HG02840 (cell line): ENCODE measurements around the gene BRINP2.
A peak's percentile ranks its signal among the peaks of the same experiment; 100 is the strongest.

ENCODE experiments used
- ATAC-seq: cut with Tn5 transposase; IDR thresholded peaks from one replicate; pipeline ENCODE4 v1.9.1; 2021; ENCODE audit warnings: mild to moderate bottlenecking, moderate library complexity, moderate number of reproducible peaks; ENCODE audit not compliant: unreplicated experiment, low FRiP score

BRINP2 gene

DNA sequence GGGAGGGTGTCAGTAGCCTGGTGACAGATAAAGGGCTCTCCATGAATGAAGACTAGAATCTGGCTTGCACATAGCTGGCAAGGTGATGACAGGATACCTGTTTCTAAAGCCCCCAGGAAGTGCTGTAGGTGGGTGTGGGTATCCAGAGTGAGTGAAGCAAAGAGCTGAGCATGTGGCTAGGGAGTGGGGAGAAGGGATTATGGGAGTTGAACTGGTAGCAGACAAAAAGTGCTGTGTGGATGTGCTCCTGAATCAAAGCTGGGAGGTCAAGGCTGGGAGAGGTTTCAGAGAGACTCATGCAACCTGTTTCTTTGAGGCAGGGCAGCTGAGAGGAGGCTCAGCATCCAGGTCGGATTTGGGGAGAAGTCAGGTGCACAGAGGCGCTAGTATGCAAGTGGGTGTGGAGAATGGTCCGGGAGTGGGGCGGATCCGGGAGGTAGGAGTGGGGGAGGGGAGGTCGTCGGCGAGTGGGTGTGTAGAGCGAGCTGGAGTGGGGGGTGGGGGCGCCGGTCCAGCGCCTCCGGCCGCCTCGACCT lies 6.8 kb upstream of the BRINP2 start:
- no peak for ATAC-seq

DNA sequence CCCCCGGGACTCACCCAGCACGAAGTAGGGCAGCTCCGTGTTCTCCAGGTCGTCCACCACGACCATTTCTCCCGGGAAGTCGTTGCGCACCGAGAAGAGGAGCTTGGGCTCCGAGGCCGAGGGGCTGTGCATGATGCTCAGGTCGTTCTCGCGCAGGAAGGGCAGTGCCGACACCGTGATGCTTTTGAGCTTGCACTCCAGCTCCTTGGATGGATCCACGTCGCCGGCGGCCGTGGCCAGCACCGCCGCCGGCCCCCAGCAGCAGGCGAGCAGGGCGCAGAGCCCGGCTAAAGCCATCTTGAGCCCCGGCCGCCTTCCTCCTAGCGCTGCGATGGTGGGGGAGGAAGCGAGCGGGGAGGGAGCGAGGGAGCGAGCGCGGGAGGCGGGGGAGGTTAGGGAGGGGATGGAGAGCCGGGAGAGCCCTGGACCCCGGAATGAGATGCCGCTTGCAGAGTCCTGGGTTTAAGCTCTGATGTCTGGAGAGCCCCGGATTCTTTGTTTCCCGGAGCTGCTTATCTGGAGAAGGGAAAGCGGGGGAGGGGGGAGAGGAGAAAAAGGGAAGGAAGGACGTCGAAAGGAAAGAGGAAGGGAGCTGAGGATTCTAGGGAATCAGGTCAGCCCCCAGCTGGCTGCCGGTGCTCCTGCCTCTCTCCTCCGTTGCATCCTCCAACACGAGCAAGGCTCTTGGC lies 6.2 kb upstream of the BRINP2 start, which contains the start of gene ASTN1:
Gene ASTN1, minus strand, starts transcription at position 333 of the 689 bp plus-strand sequence. Its CDS starts 36 bp downstream, at position 297.
- no peak for ATAC-seq

DNA sequence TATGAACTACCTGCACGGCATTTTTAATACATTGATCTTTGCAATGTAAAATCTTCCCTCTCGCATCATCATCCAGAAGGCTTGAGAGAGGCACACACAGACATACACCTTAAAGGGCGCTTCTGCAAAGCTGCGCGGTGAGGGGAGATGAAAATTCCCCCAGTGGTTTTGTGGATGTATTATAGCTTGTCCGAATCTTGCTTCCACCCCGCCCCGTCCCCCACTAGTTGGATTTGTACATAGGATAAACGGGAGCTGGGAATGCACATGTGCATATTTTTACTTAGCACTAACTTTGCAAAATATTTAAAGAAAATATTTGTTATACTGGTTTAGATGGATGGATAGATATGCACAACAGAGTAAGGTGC lies 5.7 kb upstream of the BRINP2 start:
- no peak for ATAC-seq

DNA sequence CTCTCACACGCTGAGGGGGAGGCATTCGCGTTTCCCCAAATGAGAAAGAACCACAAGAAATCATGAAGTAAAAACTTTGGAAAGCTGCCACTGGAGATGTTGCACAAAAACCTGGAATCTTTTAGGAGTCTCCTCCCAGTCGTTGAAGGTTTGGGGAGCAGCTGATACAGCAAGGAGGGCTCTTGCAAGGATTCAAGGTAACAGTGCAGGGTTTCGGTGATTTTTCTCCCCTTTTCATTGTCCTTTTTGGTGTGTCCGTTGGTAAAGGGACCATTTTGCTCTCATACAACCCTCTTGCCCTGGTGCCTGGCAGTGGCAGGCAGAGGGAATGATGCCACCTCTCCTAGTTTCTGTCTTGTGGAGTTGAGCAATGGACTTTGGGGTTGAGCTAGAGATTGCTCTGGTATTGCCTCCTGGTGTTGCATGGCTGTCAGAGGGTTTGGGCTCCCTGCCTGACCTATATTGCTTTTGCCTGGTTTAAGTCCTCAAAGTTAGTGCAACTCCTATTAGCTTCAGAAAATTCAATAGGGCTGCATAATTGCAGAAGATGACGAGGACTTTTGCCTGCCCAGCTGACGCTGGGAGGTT lies 872 bp downstream of the BRINP2 start:
- no peak for ATAC-seq

DNA sequence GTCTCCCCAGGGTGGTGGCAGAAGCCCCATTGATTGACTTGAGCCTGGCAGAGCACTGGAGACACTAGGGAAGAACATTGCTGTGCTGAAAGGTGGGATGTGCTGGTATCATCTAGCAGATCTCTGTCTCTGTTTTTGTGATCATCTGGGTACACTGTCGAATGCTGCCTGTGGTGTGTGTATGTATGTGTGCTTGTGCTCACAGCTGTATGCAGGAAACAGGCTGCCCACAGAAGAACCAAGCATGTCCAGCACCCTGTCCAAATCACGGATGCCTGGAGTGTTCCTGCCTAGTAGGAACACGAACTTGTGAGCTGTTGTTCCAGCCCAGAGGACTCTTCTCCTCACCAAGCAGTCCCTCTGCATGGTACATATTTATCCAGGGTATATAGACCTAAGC lies 1.5 kb downstream of the BRINP2 start:
- ATAC-seq, result no peak

DNA sequence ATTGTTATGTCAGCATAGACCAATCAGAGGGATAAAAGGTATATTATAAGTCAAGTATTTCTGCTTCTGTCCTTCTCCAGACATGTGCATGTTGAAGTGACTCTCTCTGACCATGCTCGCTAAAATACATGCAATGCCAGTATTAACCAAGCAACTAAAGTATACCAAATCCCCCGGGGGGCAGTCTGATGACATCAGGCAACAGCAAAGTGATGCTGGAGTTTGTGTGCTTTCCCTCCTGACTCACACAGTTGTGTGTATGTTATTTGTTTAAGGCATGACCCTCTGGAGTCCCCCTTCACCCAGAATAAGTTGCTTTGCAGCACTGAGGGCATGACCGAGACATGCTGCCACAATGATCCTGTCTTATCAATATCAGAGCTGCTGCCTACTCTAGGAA lies 2.1 kb downstream of the BRINP2 start:
- ATAC-seq, result no peak

DNA sequence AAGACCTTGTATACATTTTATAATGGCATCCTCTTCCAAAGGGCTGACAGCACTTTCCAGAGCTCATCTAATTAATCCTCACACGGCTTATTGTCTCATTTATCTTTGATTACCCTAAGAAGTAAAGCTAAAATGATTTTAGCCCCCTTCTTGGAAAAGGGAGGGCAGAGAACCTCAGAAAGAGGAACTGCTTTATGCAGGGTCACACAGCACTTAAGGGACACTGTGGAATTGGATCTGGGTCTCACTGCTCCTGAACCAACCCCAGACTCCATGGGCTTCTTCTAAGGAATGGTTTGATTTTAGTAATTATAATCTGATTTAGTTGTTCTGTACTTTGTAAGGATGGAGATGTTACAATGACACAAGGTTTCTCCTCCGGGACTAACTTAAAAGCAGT lies 3.2 kb downstream of the BRINP2 start:
- ATAC-seq, result no peak

DNA sequence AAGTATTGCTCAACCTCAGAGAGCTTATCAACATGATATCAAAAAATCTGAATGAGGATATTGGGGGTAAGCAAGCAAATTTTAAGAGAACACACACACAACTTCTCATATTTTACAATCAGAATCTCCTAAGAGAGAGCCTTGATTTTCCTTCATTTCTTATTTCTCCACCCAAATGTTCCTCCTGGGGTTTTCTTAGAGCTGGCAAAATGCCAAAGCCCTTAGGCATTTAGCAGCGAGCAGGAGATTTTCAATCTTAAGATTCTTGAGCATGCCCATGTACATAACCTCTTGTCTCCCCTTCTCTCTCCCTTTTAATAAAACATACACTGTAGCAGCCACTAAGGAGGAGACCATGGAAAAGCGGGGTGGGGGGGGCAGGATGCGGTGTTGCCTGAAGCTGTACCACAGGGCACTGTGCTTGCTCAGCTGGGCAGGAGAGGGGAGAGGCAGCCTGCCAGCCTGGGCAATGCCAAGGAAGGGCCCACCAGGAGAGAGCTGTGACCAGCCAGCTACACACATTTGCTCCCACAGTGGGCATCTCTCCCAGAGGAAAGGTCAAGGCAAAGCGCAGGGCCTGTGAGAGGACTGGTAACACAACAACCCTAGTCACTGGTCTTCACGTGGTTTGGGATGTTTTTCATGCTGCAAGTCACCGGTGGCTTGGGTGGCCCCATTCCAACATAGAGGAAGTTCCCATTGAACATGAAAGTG lies 4.3 kb downstream of the BRINP2 start:
- no peak for ATAC-seq

DNA sequence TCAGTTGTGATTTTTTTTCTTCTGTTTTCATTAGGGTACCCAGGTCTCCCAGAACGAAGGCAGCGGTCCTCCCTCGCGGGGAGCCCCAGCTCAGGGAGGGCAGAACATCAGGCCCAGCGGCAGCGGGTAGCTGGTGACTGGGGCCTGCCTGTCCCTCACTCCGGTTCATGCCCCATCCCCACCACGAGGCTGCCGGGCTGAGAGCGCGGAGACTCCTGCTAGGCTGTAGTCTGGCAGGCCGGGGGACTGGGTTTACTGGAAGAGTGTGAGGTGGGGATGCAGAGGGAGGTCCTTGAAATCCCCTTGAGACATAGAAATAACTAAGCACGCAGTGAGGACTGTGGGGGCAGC lies 10.5 kb downstream of the BRINP2 start:
- ATAC-seq, result no peak

DNA sequence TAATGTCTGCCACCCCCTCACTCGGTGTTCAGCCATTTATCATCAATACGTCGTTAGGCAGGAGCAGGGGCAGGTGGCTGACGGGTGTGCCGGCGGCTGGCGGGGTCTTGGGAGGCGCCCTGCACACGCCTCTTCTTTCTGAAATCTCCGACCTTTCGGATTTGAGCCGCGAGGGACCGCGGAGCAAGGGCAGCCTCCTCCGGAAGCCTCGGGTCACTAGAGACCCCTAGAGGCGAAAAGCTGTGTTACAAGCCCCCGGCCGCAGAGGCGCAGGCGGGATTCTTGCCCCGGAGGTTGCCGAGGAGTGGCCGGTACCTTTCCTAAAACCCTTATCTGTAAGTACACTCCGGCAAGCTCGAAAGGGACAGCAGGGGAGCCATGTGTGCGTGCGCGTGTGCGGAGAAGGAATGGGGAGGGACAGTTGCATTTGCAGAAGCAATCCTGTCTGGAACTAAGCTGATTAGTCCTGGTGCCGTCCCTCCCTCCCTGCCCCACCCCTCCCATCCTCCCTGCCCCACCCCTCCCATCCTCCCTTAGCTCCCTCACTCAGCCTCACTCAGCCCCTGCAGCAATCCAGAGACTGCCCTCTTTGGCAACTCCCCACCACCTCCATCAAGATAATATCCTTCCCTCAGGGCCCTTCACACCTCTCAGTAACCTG lies 11.0 kb downstream of the BRINP2 start:
- peak; percentile 78 for ATAC-seq

DNA sequence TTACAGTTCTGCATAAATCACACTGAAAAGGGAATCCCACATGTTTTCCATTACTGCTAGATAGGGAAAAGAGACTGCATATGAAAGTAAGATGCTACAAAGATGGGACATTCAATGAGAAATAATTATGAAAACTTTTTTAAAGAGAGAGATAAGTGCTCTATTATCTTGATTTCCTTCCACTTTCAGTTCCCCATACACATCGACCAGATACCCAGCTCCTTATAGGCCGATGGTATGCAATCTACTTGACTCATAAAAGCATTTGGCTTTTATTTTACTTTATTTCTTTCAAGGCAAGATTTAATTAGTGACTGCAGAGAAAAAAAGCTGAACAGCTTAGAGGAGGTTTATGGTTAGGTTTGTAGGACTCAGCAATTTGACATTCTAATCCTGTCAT lies 13.1 kb downstream of the BRINP2 start:
- no peak for ATAC-seq

DNA sequence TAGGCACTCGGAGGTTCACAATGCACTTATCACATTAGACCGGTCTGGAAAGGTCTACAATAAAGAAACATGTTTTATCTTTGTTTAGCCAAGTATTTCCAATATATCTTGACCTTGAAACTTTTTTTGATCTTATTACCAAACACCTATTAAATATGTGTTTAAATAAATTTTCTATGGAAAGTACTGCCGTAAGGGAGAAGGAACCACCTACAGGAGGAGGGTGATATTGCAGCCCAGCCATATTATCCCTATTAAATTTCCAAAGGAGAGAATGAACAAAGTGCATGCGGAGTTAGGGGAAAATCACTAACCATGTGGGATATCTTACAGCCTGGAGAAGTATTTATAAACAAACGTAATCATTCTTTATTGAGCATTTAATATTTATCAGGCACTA lies 14.5 kb downstream of the BRINP2 start:
- ATAC-seq, result no peak

DNA sequence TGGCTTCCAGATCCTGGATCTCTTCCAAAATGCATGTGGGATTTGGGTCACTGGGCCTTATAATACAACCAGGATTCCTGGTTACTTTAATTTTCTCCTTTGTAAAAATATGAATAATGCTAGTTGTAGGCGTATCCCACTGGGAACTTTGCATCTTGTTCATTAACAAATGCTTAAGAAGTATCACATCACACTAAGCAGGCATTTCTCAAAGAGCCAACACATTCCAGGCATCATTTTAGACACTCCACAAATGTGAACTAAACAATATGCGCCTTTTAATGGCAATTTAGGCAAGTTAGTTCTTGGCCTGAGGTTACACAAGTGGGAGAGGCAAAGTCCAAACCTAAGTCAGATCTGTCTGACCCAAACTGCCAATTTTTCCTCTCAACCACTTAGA lies 15.9 kb downstream of the BRINP2 start:
- no peak for ATAC-seq

DNA sequence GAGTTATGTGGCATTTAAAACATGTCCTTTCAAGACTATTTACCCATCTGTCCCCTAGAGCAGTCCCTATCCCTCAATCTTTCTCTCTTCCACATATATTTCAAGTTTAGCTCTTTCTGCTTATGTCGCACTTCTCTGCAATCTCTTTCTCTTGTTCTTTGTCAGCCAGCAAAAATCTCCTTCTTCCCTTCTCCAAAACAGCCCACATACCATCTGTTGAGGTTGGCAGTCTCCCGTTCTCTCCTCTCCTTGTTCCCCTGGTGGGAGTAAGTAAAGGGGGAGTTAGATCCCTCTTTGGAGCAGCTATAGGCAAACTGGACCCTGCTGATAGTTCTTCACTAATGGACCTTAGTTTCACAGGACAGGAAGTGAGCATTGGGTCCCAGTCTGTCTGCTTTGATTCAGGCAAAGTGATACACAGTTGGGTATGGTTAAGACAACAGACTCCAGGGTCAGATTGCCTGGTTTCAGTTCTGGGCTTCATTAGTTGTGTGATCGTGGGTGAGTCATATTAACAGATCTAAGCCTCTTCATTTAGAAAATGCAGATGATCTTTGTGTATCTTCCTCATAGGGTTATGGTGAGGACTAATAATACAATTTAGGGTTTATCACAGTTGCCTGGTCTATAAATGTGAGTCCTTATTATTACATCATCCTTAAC lies 19.7 kb downstream of the BRINP2 start:
- no peak for ATAC-seq

DNA sequence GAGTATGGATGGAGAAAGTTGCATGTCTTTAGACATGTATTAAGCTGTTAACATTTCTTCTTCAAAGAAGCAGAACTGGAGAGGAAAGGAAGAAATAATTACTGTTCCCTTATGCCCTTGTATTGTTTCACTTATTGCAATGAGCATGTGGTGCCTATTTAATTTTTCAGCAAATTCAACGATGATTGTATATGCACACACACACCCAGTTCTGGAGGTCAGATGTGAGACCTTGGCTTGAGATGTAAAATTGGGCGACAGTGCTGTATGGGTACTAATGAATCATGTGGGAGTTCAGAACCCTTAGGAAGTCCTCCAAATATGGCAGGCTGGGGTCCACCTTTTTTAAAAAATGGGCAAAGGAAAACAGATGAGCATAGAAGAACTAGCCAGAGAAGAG lies 27.5 kb downstream of the BRINP2 start:
- no peak for ATAC-seq

DNA sequence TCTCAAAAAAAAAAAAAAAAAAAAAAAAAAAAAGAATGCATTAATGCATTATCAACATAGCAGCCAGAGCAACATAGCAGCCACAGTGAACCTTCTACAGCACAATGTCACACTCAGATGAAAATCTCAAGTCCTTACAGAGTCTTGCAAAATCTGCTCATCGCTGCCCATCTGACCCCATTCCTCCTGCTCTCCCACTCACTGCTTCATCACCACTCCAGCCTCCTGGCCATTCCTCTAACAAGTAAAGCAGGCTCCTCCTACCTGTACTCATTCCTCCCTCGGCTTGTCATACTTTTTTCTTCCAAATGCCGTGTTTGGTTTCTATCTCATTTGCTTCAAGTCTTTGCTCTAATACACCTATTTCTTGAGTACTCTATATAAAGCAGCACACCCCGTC lies 29.5 kb downstream of the BRINP2 start:
- ATAC-seq, result no peak

DNA sequence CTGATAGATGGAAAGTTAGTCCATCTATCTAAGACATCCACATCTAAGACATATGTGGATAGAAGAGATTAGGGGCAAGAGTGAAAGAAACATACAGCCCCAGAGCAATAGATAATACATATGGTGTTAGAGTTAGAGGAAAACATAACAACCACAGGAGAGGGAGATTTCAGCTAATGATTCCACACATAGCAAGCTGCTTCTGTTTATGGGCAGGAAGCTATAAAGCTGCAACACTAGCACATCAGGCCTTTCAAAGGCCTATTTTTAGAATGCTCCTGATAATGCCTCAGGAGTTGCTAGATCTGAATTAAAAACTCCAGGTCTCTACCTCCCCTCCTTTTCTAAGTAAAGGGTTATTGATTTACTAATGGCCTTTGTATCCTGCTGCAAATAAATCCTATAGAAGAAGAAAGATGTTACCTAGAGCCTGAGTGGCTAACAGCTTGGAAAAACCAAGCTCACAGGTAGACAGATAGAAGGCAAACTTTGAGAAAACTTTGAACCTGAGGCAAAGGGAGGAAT lies 36.1 kb downstream of the BRINP2 start:
- ATAC-seq, result no peak

DNA sequence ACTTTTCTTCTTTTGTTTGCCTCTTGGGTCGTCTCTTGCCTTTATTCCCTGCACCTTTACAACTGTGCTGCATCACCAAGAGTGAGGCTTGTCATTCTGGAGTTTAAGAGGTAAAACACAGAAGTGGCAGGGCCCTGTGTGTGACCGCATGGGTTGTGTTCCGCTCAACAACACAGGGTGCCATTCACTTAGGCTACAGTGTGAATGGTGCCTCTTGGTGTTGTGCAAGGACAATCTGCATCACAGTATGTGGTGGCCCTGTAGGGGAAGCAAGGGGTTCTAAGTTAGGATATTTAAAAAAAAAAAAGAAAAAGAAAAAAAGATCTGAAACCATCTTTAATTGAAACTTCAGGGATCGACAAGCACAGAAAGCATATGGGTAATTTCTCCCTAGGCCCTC lies 38.2 kb downstream of the BRINP2 start:
- ATAC-seq, result no peak

DNA sequence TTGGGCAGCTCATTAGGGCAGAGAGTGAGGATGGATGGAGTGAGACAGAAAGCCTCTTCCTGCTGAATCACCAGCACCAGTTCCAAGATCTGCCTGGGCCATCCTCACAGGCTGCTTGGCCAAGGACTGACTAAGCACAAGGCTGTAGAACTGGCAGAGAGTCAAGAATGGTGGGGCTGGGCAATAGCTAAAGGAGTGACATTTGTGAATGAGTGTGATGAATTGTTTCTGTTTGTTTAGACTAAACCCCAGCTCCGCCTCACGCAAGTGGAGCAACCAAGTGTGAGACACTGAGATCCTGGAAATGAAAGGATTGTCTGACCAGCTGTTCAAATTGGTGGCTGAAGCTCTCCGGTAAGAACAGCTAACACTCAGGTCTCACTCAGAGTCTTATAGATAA lies 38.6 kb downstream of the BRINP2 start:
- ATAC-seq, result no peak

DNA sequence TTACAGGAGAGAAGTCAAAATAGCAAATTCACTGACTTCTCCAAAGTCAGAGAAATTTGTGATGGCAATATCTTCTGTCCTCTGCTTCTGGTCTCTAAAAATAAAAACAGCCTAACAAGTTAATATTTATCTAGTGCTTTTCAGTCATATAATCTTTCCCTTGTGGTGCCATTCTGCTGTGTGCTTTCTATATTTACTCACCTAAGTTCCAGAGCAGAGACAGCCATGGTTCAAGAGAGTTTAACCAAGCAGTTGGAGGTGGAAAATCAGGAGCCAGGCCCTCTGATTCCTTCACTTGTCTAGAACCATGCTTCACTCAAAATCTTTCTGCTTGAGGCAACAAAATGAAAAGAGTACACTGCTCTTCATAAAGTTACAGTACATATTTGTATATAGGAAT lies 39.3 kb downstream of the BRINP2 start:
- no peak for ATAC-seq
